GM18505 (cell line): ENCODE results near the gene OR51B2.
"Not testable (repeated sequence)": the region's sequence is repeated elsewhere in the genome, so short reads cannot be mapped to it uniquely, and the experiment has no call there.

ENCODE experiments used
- ATAC-seq: cut with Tn5 transposase; IDR thresholded peaks from one replicate; pipeline ENCODE4 v1.9.1; 2021; ENCODE audit not compliant: unreplicated experiment
- POLR2A ChIP-seq: IDR thresholded peaks from 4 replicates; pipeline ENCODE4 v1.6.1; 2011; ENCODE audit warnings: borderline replicate concordance; ENCODE audit not compliant: insufficient read depth, insufficient read length; ENCODE audit errors: extremely low read depth

The OR51B2 gene

DNA sequence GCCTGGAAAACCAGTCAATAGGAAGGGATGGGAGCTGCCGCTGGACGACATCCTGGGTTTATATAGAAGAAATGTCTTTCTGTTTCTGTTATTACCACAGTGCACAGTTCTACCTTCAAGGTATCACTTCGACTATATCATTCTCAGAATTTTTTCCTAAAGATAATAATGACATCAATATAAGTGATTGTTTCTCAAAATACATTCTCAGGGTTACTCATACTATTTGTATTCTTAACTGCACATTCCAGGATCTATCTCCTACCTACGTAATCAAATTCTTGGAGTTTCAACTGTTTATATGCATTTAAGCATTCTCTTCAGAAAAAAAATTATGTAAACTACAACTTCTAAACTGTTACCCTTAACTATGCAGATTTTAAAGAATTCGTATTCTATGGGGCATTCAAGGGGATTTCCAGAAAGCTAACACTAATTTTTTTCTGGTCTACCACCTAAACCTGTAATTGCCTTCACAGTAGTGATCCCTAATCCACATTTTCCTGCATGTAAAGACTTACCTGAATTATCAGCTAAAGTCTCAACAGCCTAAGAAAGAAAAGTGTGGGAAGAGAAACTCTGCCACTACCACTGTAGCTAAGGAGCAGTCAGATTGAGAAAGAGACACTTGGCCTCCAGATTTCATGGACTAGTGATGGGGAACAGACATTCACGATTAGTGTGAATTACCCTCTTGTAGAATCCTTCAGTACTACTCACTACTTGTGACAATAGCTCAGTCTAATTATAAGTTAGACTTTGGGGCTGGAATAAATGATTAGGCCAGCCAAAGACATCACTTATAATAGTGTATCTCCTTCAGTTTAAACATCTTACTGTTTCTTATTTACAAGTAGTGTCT lies 19.6 kb upstream of the OR51B2 start, which contains the start of gene OR51B5:
Gene OR51B5 (minus strand): TSS at position 51 of the 862 bp plus-strand sequence. CDS start 0 bp downstream, at position 51.
- ATAC-seq = no peak
- no peak for TF ChIP-seq POLR2A

DNA sequence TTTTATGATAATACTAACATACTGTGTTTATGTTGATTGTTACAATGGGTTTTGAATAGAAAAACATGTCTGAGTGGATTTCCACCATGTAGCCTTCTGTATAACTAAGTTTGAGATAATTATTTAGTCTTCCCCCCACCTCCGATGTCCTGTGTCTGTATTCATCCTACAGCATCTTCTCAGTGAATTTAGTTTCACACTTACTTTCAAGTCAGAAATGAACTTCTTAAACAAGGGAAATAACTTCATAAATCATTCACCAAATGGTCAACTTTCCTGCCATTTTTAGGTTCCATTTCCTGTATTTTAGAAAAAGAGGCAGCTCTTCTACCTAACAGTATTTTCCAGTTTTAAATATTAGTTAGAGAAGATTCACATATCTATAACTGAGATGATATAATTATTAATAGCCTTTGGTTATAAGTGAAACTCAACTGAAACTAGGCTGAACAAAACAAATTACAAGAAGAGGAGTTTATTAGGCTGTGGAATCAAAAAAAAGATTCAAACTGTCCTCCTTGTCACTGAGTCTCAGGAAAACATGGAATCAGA lies 15.8 kb upstream of the OR51B2 start:
- peak; percentile 60 for ATAC-seq
- no peak for TF ChIP-seq POLR2A

GRCh38 chr11:5337253-5337652 lies 13.2 kb upstream of the OR51B2 start:
- not testable (repeated sequence) for ATAC-seq

DNA sequence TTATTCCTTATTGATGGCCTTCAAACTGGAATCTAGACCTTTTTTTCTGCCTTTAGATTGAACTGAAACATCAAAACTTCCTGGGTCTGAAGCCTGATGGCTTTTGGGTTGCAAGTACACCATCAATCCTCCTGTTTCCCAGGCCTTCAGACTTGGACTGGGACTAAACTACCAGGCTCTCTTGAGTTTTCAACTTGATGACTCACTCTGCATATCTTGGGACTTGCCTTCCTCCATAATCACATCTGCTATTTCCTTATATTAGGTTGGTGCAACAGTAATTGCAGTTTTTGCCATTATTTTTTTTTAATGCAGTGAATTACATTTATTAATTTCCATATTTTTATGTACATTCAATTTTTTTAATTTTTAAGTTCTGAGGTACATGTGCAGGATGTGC lies 12.2 kb upstream of the OR51B2 start:
- TF ChIP-seq POLR2A = no peak

GRCh38 chr11:5335170-5335569 lies 11.1 kb upstream of the OR51B2 start:
- TF ChIP-seq POLR2A = no peak
- ATAC-seq = no peak

More for the DNA sequence above, 12.2 kb upstream of the OR51B2 start:
- no peak for ATAC-seq

DNA sequence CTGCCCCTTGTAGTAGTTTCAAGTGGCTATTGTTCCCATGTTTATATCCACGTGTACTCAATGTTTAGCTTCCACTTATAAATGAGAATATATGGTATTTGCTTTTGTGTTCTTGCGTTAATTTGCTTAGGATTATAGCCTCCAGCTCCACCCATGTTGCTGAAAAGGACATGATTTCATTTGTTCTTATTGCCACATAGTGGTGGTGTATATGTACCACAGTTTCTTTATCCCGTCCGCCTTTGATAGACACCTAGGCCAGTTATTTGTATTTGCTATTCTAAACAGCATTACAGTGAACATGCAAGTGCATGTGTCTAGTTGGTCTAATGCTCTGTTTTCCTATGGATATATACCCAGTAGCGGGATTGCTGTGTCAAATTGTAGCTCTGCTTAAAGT lies 6.8 kb downstream of the OR51B2 start:
- no peak for ATAC-seq
- no peak for TF ChIP-seq POLR2A

GRCh38 chr11:5313326-5314023 lies 10.6 kb downstream of the OR51B2 start:
- not testable (repeated sequence) for ATAC-seq

- TF ChIP-seq POLR2A = no peak
- no peak for ATAC-seq
Measured at GRCh38 chr11:5310423-5310822, 13.7 kb downstream of the OR51B2 start.

- no peak for TF ChIP-seq POLR2A
- no peak for ATAC-seq
Measured at GRCh38 chr11:5307256-5308019, 16.7 kb downstream of the OR51B2 start.

DNA sequence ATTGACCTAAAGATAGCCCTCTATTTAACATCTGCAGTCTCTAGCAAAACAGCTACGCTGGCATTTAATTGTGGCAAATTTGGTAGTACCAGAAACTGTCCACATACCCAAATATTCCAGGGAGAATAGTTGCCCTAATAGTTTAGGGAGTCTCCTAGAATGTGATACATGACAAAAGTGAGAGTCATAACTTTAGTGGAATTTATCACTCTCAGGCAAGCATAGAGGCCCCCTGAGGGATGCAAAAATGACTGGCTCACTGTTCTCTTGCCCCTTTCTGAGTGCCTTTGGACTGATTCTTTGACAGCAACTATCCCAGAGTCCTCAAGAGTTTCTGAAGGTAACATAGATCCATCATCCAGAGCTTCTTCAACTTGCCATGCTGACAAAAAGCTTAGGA lies 20.1 kb downstream of the OR51B2 start:
- ATAC-seq = no peak
- TF ChIP-seq POLR2A = no peak

- no peak for ATAC-seq
- no peak for TF ChIP-seq POLR2A
Measured at GRCh38 chr11:5303626-5304025, 20.5 kb downstream of the OR51B2 start.

- no peak for ATAC-seq
- no peak for TF ChIP-seq POLR2A
Measured at GRCh38 chr11:5301846-5302245, 22.3 kb downstream of the OR51B2 start, which contains the start of gene OR51B4. OR51B4 (minus strand) TSS chr11:5301946; CDS start chr11:5301946, 0 bp downstream.

GRCh38 chr11:5300251-5300650 lies 23.8 kb downstream of the OR51B2 start:
- no peak for TF ChIP-seq POLR2A
- ATAC-seq = no peak
